Right lung (tissue), 5 donors: Measurements from ENCODE around the gene EIF2AK3. TPM values are rescaled to one million over a fixed set of nuclear protein-coding genes. Genes with fewer than 3 reads are reported as not detected.
A peak's percentile ranks its signal among the peaks of the same experiment; 100 is the strongest.
"Not testable (repeated sequence)": the region's sequence is repeated elsewhere in the genome, so short reads cannot be mapped to it uniquely, and the experiment has no call there.

ENCODE experiments used
- DNase-seq, 2 donors: peaks; one replicate each; pipeline ENCODE4 v3.0.0-alpha.2; 2013
- polyA plus RNA-seq, 5 donors: library from polyadenylated mRNA; unstranded; fragments of 120-200 nt; gene quantifications; one replicate each; pipeline versions ENCODE4 v1.2.1 to v1.2.3, GENCODE V29; 2013; ENCODE audit warnings: inconsistent platforms in 1 of 5, low replicate concordance in 1 of 5; ENCODE audit not compliant: insufficient read length in 5 of 5, insufficient read depth in 1 of 5

The EIF2AK3 gene
- polyA plus RNA-seq, 5 donors: 22.4 to 29.8 (median 29.0) TPM

DNA sequence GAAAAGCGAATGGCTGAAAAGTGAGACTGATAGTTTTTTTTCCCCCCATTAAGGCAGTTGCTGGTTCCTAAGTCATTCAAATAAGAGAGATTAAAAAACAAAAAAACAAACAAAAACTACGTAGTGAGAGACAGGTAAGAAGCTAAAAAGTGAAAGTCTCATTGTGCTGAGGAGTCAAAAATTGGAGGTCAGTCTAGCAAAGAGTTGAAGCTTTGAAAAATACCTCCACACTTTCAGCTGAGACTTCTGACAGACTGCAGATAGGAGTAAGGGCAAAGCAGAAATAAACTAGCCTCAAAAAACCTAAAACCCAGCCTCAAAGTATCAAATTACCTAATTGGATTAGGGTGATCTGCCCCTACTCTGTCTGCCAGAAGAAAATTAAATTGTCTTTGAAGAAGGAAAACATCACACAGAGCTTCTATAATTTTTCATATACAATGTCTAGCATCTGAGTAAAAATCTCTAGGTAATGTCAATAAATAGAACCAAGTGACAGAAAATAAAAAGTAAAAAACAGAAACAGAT lies 10.9 kb upstream of the EIF2AK3 start:
- no peak for DNase-seq

DNA sequence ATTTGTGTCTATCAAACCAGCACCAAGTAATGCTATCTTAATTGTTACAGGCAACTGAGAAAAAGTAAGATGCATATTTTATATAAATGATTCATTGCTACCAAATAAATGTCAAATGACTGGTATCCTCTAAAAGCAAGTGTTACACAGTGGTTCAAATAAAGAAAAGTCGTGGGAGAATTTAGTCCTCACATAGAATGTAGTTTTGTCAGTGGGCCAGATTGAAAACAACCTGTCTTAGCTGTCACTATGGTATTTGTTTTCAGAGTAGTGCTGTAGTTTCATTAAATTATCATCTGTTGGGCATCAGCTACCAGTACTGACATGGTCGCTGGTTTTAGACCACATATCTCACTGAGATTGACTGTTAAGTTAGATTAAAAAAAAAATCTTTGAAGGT lies 10.2 kb upstream of the EIF2AK3 start:
- DNase-seq: no peak

GRCh38 chr2:88636026-88636425 lies 8.8 kb upstream of the EIF2AK3 start:
- DNase-seq: no peak

DNA sequence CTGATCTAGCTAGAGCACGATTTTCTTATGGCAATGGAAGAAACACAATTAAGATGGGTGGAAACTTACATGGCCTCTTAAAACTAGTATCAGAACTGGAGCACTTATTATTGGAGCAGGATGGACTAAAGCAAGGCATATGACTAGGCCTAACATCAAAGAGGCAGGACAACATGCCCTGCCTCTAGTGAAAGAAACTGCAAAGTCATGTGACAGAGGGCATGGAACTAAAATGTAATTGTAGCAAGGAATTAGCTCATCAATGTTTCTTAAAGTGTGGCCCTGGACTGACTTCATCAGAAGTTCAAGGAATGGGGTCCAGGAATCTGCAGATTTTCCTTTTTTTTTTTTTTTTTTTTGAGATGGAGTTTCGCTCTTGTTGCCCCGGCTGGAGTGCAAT lies 5.3 kb upstream of the EIF2AK3 start:
- DNase-seq: no peak

GRCh38 chr2:88628571-88628939 lies 1.3 kb upstream of the EIF2AK3 start:
- peak in 1 of 2 donors; percentile 6 for DNase-seq

DNA sequence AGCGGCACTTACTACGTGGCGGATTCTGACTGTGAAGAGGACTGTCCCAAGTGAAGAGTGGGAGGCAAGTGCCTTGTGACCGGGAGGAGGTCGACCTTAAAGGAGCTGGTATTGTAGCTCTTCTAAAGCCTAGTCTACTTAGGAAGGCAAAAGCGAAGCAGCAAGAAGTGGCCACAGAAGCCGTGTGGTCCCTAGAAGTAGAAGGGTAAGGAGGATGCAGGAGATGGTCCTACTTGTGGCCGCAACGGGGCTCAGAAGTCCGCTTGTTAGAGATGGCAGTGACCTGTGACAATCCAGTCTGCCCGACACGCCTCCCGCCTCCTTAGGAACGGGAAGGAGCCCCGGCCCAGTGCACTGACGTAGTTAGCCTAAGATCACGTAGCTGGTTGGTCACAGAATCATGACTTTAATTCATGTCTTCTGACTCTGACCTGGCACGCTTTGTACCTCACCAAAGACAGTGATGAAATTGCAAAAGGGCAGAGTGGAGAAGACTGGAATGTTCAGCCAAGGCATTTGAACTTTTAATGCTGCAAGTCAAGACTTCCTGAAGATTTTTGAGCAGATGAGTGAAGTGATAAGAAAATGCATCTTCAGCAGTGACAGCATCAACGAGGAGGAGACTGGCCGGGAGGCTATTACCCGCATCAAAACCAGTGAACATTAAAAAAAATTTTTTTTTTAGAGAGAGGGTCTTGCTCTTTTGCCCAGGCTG lies 749 bp upstream of the EIF2AK3 start:
- DNase-seq: no peak

- peak in 1 of 2 donors; percentile 27 for DNase-seq
These were observed 851 bp downstream of the EIF2AK3 start for GRCh38 chr2:88626171-88627054.

DNA sequence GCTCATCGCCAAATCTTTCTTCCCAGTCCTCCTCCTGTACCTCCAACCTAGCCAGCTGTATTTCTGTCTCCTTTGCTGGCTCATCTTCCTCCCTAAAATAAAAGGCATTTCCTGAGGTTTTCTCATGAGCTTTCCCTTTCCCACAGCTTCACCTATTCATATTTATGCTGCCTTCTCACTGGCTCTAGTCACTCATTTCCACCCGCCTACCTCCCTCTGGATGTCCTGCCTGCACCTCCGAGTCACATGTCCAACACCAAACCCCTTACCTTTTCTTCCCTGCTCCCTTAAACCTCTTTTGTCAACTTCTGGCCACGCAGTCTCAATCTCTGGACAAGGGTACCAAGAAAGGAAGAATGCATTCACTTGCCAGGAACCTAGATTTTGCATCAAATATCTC lies 2.8 kb downstream of the EIF2AK3 start:
- DNase-seq: no peak

- not testable (repeated sequence) for DNase-seq
These were observed 3.3 kb downstream of the EIF2AK3 start for GRCh38 chr2:88623831-88624465.

- DNase-seq: no peak
These were observed 5.0 kb downstream of the EIF2AK3 start for GRCh38 chr2:88622307-88622706.

GRCh38 chr2:88621432-88621831 lies 5.8 kb downstream of the EIF2AK3 start:
- no peak for DNase-seq

GRCh38 chr2:88620015-88620414 lies 7.2 kb downstream of the EIF2AK3 start:
- DNase-seq: no peak

- DNase-seq: no peak
These were observed 11.4 kb downstream of the EIF2AK3 start for GRCh38 chr2:88615822-88616221.

- DNase-seq: no peak
These were observed 12.6 kb downstream of the EIF2AK3 start for GRCh38 chr2:88614497-88615157.

DNA sequence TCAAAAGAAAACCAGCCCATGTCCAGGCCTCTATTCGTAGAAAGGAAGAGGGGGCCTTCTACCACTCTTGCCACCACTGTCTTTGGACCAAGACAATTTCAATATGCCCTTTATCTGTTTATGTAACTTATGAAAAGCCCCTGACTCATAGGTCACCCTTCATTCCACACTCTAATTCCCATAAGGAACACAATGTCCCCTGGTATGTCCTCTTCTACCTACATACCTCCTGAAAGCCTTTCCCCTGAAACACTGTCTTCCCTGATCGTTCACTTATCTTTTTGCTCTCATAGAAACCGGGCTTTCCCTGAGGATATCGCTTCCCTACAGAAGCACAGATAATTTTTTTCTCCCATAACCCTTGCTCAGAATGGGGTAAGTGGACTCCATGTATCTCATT lies 13.3 kb downstream of the EIF2AK3 start:
- DNase-seq: no peak

- DNase-seq: no peak
These were observed 19.1 kb downstream of the EIF2AK3 start for GRCh38 chr2:88608184-88608583.

GRCh38 chr2:88607416-88607815 lies 19.8 kb downstream of the EIF2AK3 start:
- no peak for DNase-seq

DNA sequence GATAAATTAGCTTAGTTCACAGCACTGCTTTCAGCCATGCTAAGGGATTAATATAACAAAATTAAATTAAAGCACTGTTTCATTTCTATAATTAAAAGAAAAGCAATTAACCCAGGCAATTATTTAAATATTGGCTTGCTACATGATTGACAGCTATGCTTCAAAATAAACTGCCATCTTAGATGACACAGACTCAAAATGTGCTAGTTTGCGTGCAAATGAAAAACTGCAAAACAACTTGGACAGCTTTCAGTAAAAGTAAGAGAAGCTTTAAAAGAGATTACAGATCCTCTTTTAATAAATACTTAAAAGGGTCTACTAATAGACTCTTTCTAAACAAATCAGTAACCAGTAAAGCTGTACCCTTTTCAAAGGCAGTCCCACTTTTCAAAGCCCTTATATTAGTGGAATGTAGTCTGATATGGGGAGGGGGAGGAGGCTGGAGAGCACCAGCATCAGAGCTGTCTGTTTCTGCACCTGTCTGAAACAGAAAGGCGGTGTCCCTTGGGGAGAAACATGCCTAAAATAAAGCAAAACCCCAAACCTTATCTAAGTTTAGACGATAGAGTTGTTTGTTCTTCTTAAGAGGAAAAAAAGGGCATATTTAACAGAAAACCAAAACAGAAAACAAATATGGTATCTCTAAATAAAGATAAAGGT lies 20.8 kb downstream of the EIF2AK3 start:
- DNase-seq: no peak

- no peak for DNase-seq
These were observed 24.1 kb downstream of the EIF2AK3 start for GRCh38 chr2:88603146-88603545.

DNA sequence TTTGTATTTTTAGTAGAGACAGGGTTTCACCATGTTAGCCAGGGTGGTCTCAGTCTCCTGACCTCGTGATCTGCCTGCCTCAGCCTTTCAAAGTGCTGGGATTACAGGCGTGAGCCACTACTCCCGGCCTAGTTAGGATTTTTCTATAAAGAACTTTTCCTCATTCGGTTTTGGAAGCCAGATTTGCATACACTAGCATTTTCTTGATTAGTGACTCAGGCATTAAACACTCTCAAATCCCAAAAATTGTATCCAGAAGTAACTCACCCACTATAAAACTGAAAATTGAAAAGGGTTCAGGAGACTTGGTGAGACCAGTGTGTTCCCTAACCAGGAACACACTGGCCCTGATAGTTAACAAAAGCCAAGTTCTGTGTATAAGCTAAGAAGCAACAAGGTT lies 25.2 kb downstream of the EIF2AK3 start:
- no peak for DNase-seq

DNA sequence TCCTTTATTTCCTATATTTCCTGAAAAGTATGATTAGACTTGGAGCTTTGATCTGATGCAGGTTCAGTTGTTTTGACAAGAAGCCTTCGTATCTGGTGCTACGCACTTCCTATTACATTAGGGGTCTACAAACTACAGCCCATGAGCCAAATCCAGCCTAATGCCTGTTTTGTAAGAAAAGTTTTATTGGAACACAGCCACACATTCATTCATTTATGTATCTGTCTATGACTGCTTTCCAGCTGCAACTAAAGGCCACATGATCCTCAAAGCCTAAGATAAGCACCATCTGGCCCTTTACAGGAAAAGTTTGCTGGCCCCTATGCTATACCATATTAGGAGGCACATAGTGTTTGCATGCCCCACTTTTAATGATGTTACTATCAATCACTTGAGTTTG lies 26.0 kb downstream of the EIF2AK3 start:
- peak; percentile 71 to 83 for DNase-seq
